GM20000 (cell line): ENCODE results near the gene AK5.
"Not testable (repeated sequence)": the region's sequence is repeated elsewhere in the genome, so short reads cannot be mapped to it uniquely, and the experiment has no call there.

Experiments used
- DNase-seq: peaks from one replicate; pipeline ENCODE4 v3.0.0; 2012; ENCODE audit warnings: low spot score
- CTCF ChIP-seq: IDR thresholded peaks from 2 replicates; pipeline ENCODE4 v1.5.1; 2012; ENCODE audit warnings: mild to moderate bottlenecking, control low read depth; ENCODE audit errors: extremely low read depth, missing control alignments

AK5 gene

GRCh38 chr1:77498918-77499317 lies 217.1 kb downstream of the AK5 start:
- no peak for TF ChIP-seq CTCF
- no peak for DNase-seq

GRCh38 chr1:77499466-77499865 lies 217.6 kb downstream of the AK5 start:
- DNase-seq, result no peak
- TF ChIP-seq CTCF, result no peak

- DNase-seq, result peak; percentile 16
Observed at GRCh38 chr1:77504986-77505385, 223.2 kb downstream of the AK5 start.

GRCh38 chr1:77506771-77507170 lies 225.0 kb downstream of the AK5 start:
- no peak for TF ChIP-seq CTCF
- no peak for DNase-seq

More at GRCh38 chr1:77504986-77505385, 223.2 kb downstream of the AK5 start:
- no peak for TF ChIP-seq CTCF

- no peak for DNase-seq
- TF ChIP-seq CTCF, result no peak
Observed at GRCh38 chr1:77509051-77509492, 227.3 kb downstream of the AK5 start.

- no peak for DNase-seq
- TF ChIP-seq CTCF, result no peak
Observed at GRCh38 chr1:77509898-77510297, 228.1 kb downstream of the AK5 start.

GRCh38 chr1:77511440-77511840 lies 229.6 kb downstream of the AK5 start:
- no peak for DNase-seq
- TF ChIP-seq CTCF, result no peak

GRCh38 chr1:77512650-77513049 lies 230.8 kb downstream of the AK5 start:
- DNase-seq, result not testable (repeated sequence)
